ENCODE results near the gene ETHE1. TPM values are rescaled to one million over a fixed set of nuclear protein-coding genes. Genes with fewer than 3 reads are reported as not detected.
A peak's percentile ranks its signal among the peaks of the same experiment; 100 is the strongest.
"Not testable (repeated sequence)": the region's sequence is repeated elsewhere in the genome, so short reads cannot be mapped to it uniquely, and the experiment has no call there.

Gene ETHE1
- total RNA-seq, 2 donors from 2014 or later = 71.1 to 74.0 TPM

GRCh38 chr19:43522929-43523328, 4.1 kb downstream of the ETHE1 start:
- H3K4me1 Mint-ChIP-seq = peaks cover 13% of the 10 kb centered on the region

GRCh38 chr19:43519436-43520088, 7.4 kb downstream of the ETHE1 start:
- Mint-ChIP-seq H3K27me3 (no peaks in the 10 kb centered on the region), H3K4me3 (peak overlapping the region; percentile 5), H3K36me3 (ENCODE audit: low read depth) (peaks cover 48% of the 10 kb centered on the region), H3K4me1 (peaks cover 6% of the 10 kb centered on the region), H3K9me3 (no peaks in the 10 kb centered on the region), H3K27ac (no peak overlapping the region)
- peak; percentile 99 for ATAC-seq (replicated peaks)

More at GRCh38 chr19:43522929-43523328, 4.1 kb downstream of the ETHE1 start:
- H3K9me3 Mint-ChIP-seq = no peaks in the 10 kb centered on the region
- no peak overlapping the region for H3K27ac Mint-ChIP-seq
- H3K4me3 Mint-ChIP-seq = no peak overlapping the region
- no peaks in the 10 kb centered on the region for H3K27me3 Mint-ChIP-seq
- ATAC-seq (replicated peaks) = no peak
- H3K36me3 Mint-ChIP-seq (ENCODE audit: low read depth) = peaks cover 48% of the 10 kb centered on the region

- no peak for ATAC-seq (replicated peaks)
- no peaks in the 10 kb centered on the region for H3K27me3 Mint-ChIP-seq
- H3K9me3 Mint-ChIP-seq = no peaks in the 10 kb centered on the region
- peaks cover 44% of the 10 kb centered on the region for H3K36me3 Mint-ChIP-seq (ENCODE audit: low read depth)
- H3K27ac Mint-ChIP-seq = no peak overlapping the region
- H3K4me1 Mint-ChIP-seq = peaks cover 6% of the 10 kb centered on the region
- H3K4me3 Mint-ChIP-seq = no peak overlapping the region
Measured at GRCh38 chr19:43518051-43518450, 8.9 kb downstream of the ETHE1 start.

- not testable (repeated sequence) for H3K27ac Mint-ChIP-seq; ATAC-seq (replicated peaks); H3K4me1 Mint-ChIP-seq; H3K27me3 Mint-ChIP-seq; H3K9me3 Mint-ChIP-seq; H3K4me3 Mint-ChIP-seq
- peaks cover 65% of the 10 kb centered on the region for H3K36me3 Mint-ChIP-seq (ENCODE audit: low read depth)
Measured at GRCh38 chr19:43512399-43512798, 14.6 kb downstream of the ETHE1 start.

- Mint-ChIP-seq H3K27me3 (no peaks in the 10 kb centered on the region), H3K4me1 (no peaks in the 10 kb centered on the region), H3K4me3 (no peak overlapping the region), H3K9me3 (no peaks in the 10 kb centered on the region), H3K36me3 (ENCODE audit: low read depth) (peaks cover 62% of the 10 kb centered on the region), H3K27ac (no peak overlapping the region)
- ATAC-seq (replicated peaks) = no peak
Measured at GRCh38 chr19:43511324-43511723, 15.7 kb downstream of the ETHE1 start.

- Mint-ChIP-seq H3K36me3 (ENCODE audit: low read depth) (peaks cover 64% of the 10 kb centered on the region), H3K4me1 (no peaks in the 10 kb centered on the region), H3K27me3 (no peaks in the 10 kb centered on the region), H3K27ac (no peak overlapping the region), H3K4me3 (no peak overlapping the region), H3K9me3 (no peaks in the 10 kb centered on the region)
- ATAC-seq (replicated peaks) = no peak
Measured at GRCh38 chr19:43510713-43511112, 16.3 kb downstream of the ETHE1 start.

GRCh38 chr19:43507880-43508279, 19.1 kb downstream of the ETHE1 start:
- H3K27ac Mint-ChIP-seq = peak overlapping the region; percentile 50

GRCh38 chr19:43506629-43507028, 20.4 kb downstream of the ETHE1 start:
- Mint-ChIP-seq H3K27ac (peak overlapping the region; percentile 56), H3K9me3 (no peaks in the 10 kb centered on the region)

More at GRCh38 chr19:43507880-43508279, 19.1 kb downstream of the ETHE1 start:
- H3K9me3 Mint-ChIP-seq = no peaks in the 10 kb centered on the region
- H3K27me3 Mint-ChIP-seq = no peaks in the 10 kb centered on the region
- ATAC-seq (replicated peaks) = no peak
- peaks cover 13% of the 10 kb centered on the region for H3K4me1 Mint-ChIP-seq
- peaks cover 70% of the 10 kb centered on the region for H3K36me3 Mint-ChIP-seq (ENCODE audit: low read depth)
- H3K4me3 Mint-ChIP-seq = no peak overlapping the region

GRCh38 chr19:43505941-43506340, 21.1 kb downstream of the ETHE1 start:
- Mint-ChIP-seq H3K4me3 (peak overlapping the region; percentile 94), H3K36me3 (ENCODE audit: low read depth) (peaks cover 64% of the 10 kb centered on the region), H3K27me3 (no peaks in the 10 kb centered on the region), H3K27ac (peak overlapping the region; percentile 56), H3K4me1 (peaks cover 16% of the 10 kb centered on the region), H3K9me3 (no peaks in the 10 kb centered on the region)
- no peak for ATAC-seq (replicated peaks)

More at GRCh38 chr19:43506629-43507028, 20.4 kb downstream of the ETHE1 start:
- no peak for ATAC-seq (replicated peaks)
- Mint-ChIP-seq H3K27me3 (no peaks in the 10 kb centered on the region), H3K4me3 (no peak overlapping the region), H3K4me1 (peaks cover 16% of the 10 kb centered on the region), H3K36me3 (ENCODE audit: low read depth) (peaks cover 67% of the 10 kb centered on the region)

GRCh38 chr19:43505186-43505456, 21.9 kb downstream of the ETHE1 start:
- Mint-ChIP-seq H3K4me1 (peaks cover 16% of the 10 kb centered on the region), H3K36me3 (ENCODE audit: low read depth) (peaks cover 59% of the 10 kb centered on the region), H3K27ac (peak overlapping the region; percentile 87), H3K4me3 (peak overlapping the region; percentile 94), H3K9me3 (no peaks in the 10 kb centered on the region), H3K27me3 (no peaks in the 10 kb centered on the region)
- ATAC-seq (replicated peaks) = no peak

GRCh38 chr19:43504426-43505185, 22.4 kb downstream of the ETHE1 start, which contains the start of gene PHLDB3:
TSS of gene PHLDB3 (minus strand) at chr19:43504746. CDS start at chr19:43504118, 628 bp downstream.
- peak within 1 kb of the TSS; percentile 87 for H3K27ac Mint-ChIP-seq
- peaks cover 54% of the 10 kb centered on the region for H3K36me3 Mint-ChIP-seq (ENCODE audit: low read depth)
- no peaks in the 10 kb centered on the region for H3K27me3 Mint-ChIP-seq
- H3K4me1 Mint-ChIP-seq = peaks cover 16% of the 10 kb centered on the region
- peak within 1 kb of the TSS; percentile 94 for H3K4me3 Mint-ChIP-seq
- peak; percentile 40 for ATAC-seq (replicated peaks)
- H3K9me3 Mint-ChIP-seq = no peaks in the 10 kb centered on the region

GRCh38 chr19:43503501-43504425, 23.2 kb downstream of the ETHE1 start:
- Mint-ChIP-seq H3K4me1 (peaks cover 19% of the 10 kb centered on the region), H3K27me3 (no peaks in the 10 kb centered on the region), H3K36me3 (ENCODE audit: low read depth) (peaks cover 45% of the 10 kb centered on the region), H3K4me3 (peak overlapping the region; percentile 94), H3K9me3 (no peaks in the 10 kb centered on the region), H3K27ac (peak overlapping the region; percentile 87)
- ATAC-seq (replicated peaks) = peak; percentile 97

GRCh38 chr19:43502419-43502976, 24.5 kb downstream of the ETHE1 start:
- ATAC-seq (replicated peaks) = no peak
- peaks cover 25% of the 10 kb centered on the region for H3K4me1 Mint-ChIP-seq
- no peaks in the 10 kb centered on the region for H3K27me3 Mint-ChIP-seq
- peak overlapping the region; percentile 94 for H3K4me3 Mint-ChIP-seq
- no peaks in the 10 kb centered on the region for H3K9me3 Mint-ChIP-seq
- no peak overlapping the region for H3K27ac Mint-ChIP-seq
- peaks cover 43% of the 10 kb centered on the region for H3K36me3 Mint-ChIP-seq (ENCODE audit: low read depth)

Measured in activated T-helper 17 cell treated with anti-CD3 and anti-CD28 coated beads, Interleukin-2, amount 50 U/mL, for 72 hours (primary cell).